COR-L47 (cell line): ENCODE data around the gene PEF1.
A peak's percentile ranks its signal among the peaks of the same experiment; 100 is the strongest.

Experiments used
- DNase-seq: peaks from one replicate; lab custom pipeline; 2025; lab: John Stamatoyannopoulos, UW

The PEF1 gene

DNA sequence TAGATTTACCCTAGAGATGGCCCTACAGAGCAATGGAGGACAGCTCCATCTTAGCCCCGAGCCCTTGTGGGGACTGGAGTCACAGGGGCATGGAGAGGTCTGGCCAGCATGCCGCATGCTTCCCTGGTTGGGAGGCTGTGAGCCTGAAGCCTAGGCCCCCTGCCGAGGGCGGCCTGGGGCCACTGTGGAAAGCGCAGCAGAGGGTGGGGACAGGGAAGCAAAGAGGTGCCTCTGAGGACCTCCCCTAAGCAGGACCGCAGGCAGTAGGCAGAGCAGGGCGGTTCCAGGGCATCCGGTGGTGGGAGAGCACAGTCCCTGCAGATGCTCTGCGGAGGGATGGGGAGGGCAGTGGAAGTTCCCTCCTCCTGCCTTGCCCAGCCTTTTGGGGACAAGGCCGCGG is 26.5 kb upstream of the PEF1 start:
- no peak for DNase-seq

DNA sequence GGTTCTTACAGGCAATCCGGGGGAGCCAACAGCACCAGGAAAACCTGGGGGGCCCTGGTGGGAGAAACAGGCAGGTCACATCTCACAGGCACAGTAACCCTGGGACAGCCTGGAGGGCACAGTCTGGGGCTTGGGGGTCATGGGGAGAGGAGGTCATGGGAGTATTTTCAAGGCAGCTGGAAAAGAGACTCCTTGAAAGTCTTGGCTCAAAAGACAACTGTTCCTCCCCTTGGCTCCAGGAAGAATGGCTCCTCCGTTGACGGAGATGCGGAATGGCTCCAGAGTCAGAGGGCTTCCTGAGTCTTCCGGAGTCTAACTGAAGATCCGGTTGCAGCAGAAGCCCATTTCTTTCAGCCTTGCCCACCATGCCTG is 25.9 kb upstream of the PEF1 start:
- no peak for DNase-seq

DNA sequence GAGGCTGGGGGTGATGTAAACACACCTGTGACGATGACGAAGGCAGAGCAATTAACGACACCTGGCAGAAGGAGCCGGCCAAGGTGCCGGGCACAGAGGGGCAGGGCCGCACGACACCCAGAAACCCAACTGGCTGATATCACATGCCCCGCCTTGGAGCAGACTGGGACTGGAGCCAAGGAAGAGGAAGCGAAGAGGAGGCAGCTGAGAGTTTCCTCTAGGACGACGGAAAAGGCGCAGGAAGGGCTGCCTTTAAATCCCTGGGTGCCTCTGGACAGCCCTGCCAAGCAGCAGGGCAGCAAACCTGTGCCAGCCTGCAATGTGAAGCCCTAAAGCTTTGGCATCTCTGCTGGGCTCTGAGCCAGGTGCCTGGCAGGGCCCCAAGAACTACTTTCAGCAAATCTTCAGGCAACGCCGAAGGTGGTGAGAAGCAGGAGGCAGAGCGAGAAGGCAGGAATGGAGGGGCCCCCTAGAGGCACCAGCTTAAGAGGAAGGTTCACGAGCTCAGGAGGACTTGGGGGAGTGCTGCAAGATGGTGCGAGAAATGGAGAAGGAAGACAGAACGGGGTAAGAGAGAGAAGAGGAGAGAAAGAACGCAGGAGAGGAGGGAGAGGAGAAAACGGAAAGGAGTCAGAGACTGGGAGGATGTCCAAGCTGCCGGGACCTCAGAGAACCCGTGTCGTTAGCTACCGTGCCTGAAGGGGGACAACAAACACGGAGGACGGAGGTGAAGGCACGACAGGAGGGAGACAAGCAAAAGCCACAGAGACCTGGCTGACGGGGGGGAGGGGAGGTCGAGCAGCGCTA is 25.3 kb upstream of the PEF1 start:
- peak; percentile 92 for DNase-seq

DNA sequence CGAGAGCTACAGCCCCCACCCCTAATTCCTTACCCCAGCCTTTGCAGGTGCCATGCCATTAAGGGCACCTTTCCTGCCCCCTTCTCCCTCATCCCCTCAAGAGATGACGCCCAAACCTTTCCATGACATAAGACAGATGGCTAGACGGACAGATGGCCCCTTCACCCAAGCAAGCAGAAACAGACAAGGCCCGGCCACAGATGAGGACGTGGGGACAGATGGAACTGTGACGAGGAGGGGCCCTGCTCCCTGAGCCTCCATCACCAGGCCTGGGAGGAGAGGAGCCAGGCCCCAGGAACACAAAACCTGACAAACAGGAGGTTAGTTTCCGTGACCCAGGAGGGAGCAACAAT is 24.7 kb upstream of the PEF1 start:
- DNase-seq = no peak

DNA sequence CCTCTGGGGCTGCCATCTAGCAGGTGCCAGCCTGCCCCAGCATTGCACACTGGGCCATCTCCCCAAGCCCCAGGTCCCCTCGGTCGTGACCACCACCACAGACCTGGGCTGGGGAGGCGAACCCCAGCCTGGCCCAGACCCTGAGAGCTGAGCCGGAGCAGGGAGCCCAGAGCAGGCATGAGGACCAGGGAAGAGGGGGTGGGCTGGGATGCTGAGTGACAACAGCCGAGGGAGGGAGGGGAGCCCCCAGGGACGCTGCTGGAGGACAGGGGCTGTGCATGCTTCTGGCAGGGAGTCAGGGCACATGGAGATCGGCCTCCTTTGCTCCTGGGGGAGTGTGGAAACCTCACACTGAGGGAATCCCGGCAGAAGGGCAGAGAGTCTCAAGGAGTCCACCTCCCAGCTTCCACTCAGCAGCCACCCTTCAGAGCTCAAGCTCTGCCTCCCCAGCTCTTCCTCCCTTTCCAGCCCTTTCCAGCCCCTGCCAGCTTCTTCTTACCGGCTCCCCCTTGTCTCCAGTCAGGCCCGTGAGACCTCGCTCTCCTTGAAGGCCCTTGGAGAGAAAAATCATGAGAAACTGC is 23.7 kb upstream of the PEF1 start:
- DNase-seq = no peak

- DNase-seq = no peak
Observed at GRCh38 chr1:31667065-31667785, 22.5 kb upstream of the PEF1 start.

DNA sequence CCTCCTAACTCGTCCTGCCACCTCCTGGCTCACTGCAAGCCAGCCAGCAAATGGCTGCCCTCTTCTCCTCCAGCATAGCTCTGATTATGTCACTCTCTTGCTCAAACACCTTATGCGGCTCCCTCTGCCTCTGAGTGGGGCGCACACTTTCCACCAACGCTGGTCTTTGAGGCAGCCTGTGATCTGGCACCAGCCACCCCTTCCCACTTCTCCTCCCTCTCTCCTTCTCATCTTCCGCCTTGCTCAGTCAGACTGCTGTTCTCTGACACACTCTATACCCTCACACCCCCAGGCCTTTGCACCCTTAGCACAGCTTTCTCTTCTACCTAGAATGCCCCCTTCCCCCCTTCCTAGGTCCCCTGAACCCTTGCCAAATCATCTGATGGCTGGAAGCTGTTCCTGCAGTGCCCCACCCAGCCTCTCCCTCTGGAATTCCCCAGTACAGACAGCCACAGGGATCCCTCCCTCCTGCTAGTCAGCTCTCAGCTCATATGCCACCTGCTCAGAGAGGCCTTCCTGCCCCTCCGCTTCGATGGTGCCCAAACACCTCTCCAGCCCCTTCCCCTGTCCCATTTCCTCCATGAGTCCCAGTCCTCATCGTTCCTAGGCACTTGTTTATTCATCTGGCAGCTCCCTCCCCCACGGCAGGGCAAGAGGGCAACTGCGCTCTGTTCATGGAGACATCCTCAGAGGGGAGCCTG is 21.7 kb upstream of the PEF1 start:
- DNase-seq = peak; percentile 49

GRCh38 chr1:31665234-31665878 is 20.7 kb upstream of the PEF1 start:
- DNase-seq = no peak

DNA sequence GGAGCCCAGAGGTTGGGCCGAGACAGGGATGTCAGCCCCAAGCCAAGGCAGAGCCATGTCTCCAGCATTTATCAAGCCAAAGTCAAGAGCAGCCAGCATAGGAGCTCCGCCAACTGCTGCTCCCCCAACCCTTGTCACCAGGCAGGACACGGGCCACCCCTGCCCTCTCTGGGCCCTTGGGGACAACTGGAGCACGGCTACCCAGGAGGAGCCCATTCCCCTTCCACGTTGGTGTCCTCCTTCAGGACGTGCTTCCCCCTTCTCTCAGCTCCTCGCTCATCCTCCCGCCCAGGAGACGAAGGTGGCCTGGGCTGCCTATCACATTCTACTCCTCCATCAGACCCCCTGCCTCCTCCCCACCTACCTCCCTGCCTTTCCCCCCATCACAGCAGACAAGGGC is 19.9 kb upstream of the PEF1 start:
- DNase-seq = no peak

- DNase-seq = peak; percentile 29
Observed at GRCh38 chr1:31663622-31664452, 19.2 kb upstream of the PEF1 start.

- DNase-seq = no peak
Observed at GRCh38 chr1:31662463-31662862, 17.8 kb upstream of the PEF1 start.

- DNase-seq = no peak
Observed at GRCh38 chr1:31661856-31662255, 17.2 kb upstream of the PEF1 start.

- DNase-seq = no peak
Observed at GRCh38 chr1:31660871-31661455, 16.3 kb upstream of the PEF1 start.

DNA sequence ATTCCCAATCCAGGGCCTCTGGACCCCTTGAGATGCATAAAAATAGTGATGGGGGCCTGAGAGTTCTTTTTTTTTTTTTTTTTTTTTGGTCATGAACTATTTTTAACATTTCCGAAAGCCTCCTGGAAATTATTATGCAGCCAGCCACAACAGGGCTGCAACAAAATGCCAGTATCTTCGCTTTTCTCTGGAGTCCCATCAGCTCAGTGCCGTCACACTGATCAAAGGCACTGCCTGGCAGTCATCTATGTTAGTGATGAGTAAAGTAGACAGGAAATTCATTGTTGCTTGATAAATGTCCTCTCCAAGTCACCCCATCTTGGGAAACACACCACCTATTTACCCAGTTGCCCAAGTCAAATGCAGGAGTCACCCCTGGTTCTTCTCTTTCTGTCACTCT is 15.2 kb upstream of the PEF1 start:
- no peak for DNase-seq

DNA sequence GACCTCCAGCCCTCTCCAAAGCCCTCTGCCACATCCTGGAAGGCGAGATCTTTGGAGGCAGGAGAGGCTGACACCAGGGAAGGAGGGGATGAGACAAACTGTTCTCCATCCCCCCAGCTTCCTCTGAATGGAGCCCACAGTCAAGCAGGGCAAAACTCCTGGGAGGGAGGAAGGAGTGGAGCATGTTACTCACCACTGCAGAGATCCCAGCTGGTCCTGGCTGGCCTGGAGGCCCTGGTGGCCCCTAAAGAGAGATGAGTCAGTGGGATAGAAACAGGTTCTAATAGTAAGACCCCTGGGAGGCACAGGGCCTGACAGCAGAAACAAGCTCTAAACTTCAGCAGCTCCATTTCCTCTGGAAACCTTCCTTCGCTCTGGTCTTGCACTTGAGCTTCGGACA is 14.0 kb upstream of the PEF1 start:
- no peak for DNase-seq

DNA sequence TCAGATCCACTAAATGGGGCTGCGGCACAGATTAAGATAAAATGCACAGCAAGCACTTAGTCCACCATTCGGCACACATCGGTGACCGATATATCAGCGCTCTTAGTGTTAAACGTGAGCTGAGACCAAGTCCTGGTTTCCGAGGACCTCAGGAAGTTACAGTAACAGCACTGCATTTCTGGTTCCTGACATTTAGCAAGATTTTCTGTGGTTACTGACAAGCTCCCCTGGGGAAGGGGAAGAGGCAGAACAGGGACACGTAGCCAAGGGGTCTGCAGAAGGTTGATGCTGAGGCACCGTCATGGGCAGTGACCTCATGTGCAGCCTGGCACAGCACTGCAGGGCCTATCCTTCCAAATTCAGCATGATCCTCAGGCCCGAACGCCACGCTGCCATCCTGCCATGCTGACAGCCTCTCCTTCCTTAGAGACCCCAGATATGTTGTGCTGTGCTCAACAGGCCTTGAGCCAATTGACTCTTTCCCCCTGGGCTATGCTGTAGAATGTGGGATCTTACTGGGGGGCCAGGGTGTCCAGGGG is 13.4 kb upstream of the PEF1 start:
- no peak for DNase-seq

- no peak for DNase-seq
Observed at GRCh38 chr1:31657020-31657804, 12.5 kb upstream of the PEF1 start.

DNA sequence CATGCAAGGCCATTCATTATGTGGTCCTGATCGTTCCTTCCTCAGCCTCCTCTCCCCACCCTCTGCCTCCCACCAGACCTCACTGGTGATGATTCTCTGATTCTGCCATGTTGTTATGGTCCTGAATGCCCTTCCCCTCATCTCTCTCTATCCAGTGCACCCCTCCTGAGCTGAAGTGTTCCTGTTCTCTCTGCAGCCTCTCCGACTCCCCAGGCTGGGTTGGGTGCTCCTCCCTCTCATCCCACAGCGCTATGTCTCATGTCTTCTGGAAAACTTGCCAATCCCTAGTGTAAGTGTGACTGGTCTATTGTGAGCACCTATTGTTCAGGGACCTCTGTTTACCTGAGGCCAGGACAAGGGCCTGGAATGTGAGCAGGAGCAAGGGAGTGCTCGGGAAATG is 11.1 kb upstream of the PEF1 start:
- no peak for DNase-seq

- DNase-seq = no peak
Observed at GRCh38 chr1:31655104-31655503, 10.4 kb upstream of the PEF1 start.

- DNase-seq = no peak
Observed at GRCh38 chr1:31654474-31654776, 9.7 kb upstream of the PEF1 start.
